Measurements from ENCODE around the gene GALNT9. TPM values are rescaled to one million over a fixed set of nuclear protein-coding genes. Genes with fewer than 3 reads are reported as not detected.

GALNT9 gene
- total and polyA plus RNA-seq, 2 donors (not counting 1 experiment from before 2014, with no cell fraction given): 0.71 to 2.4 TPM

GRCh38 chr12:132373901-132374611, 44.7 kb upstream of the GALNT9 start:
- Mint-ChIP-seq H3K27me3 (peaks cover 55% of the 10 kb centered on the region), H3K27ac (no peak overlapping the region), H3K4me1 (no peaks in the 10 kb centered on the region), H3K4me3 (no peak overlapping the region), H3K9me3 (ENCODE audit: insufficient read depth) (no peaks in the 10 kb centered on the region)
- intact Hi-C loops (cut with micrococcal nuclease): no loop called here
- POLR2A ChIA-PET: interaction anchor here (0.6 kb wide), 1 partner anchor 14 kb away, joined by 3 read pairs; no protein-coding TSS in a partner anchor
- Histone ChIP-seq H2AFZ (ENCODE audit: insufficient read depth, low read depth, low read length, poor library complexity, severe bottlenecking) (no peak overlapping the region), H3K79me2 (ENCODE audit: control insufficient read depth, insufficient read depth, low read length) (no peaks in the 10 kb centered on the region), H3K27me3 (replicated peaks in 1 of 4; ENCODE audit: control extremely low read depth in 1 of 4, control insufficient read depth in 3 of 4, insufficient read depth in 4 of 4, low read length in 3 of 4) (peaks cover 0 to 45% (median 19%) of the 10 kb centered on the region in 4 experiments), H3K4me1 (ENCODE audit: control insufficient read depth in 2 of 2, insufficient read depth in 2 of 2, low read length in 2 of 2) (no peaks in the 10 kb centered on the region), H3K4me2 (replicated peaks; ENCODE audit: low read depth, low read length, poor library complexity, severe bottlenecking) (no peak overlapping the region), H3K4me3 (ENCODE audit: control extremely low read depth in 1 of 5, extremely low read depth in 1 of 5, insufficient read depth in 1 of 5, low read depth in 2 of 5, low read length in 4 of 5) (no peak overlapping the region), H3K9ac (ENCODE audit: low read length) (no peak overlapping the region), H4K20me1 (ENCODE audit: control insufficient read depth, insufficient read depth, low read length, poor library complexity, severe bottlenecking) (no peaks in the 10 kb centered on the region), H3K27ac (ENCODE audit: low read length in 2 of 2) (no peak overlapping the region), H3K36me3 (replicated peaks in 1 of 2; ENCODE audit: control extremely low read depth in 1 of 2, control insufficient read depth in 1 of 2, extremely low read depth in 1 of 2, insufficient read depth in 2 of 2, low read length in 1 of 2) (no peaks in the 10 kb centered on the region), H3K9me3 (ENCODE audit: control extremely low read depth in 1 of 3, control insufficient read depth in 2 of 3, insufficient read depth in 1 of 3, low read length in 2 of 3) (peaks cover 0 to 14% (median 2%) of the 10 kb centered on the region in 3 donors)
- no peak for ATAC-seq (ENCODE audit: low read depth)
- TF ChIP-seq EZH2 (IDR thresholded peaks at IDR 0.05; ENCODE audit: borderline replicate concordance, insufficient read depth, low read depth, low read length, poor library complexity, severe bottlenecking): no peak
- TF ChIP-seq CTCF (IDR thresholded peaks at IDR 0.05): no peak
- WGBS (ENCODE audit: insufficient coverage): 34% methylated on average over 28 of the region's 28 CpGs
- CTCF ChIA-PET: interaction anchor here (0.7 kb wide), 1 partner anchor 123 kb away, joined by 7 read pairs; no protein-coding TSS in a partner anchor
- no peak for DNase-seq

GRCh38 chr12:132367852-132368251, 38.5 kb upstream of the GALNT9 start:
- ChIA-PET POLR2A (no interaction called here), CTCF (no interaction called here)
- Histone ChIP-seq H3K4me1 (ENCODE audit: control insufficient read depth in 2 of 2, insufficient read depth in 2 of 2, low read length in 2 of 2) (no peaks in the 10 kb centered on the region), H3K9ac (ENCODE audit: low read length) (no peak overlapping the region), H3K27me3 (replicated peaks in 1 of 4; ENCODE audit: control extremely low read depth in 1 of 4, control insufficient read depth in 3 of 4, insufficient read depth in 4 of 4, low read length in 3 of 4) (peaks cover 0 to 13% (median 5%) of the 10 kb centered on the region in 4 experiments), H4K20me1 (ENCODE audit: control insufficient read depth, insufficient read depth, low read length, poor library complexity, severe bottlenecking) (no peaks in the 10 kb centered on the region), H3K4me3 (ENCODE audit: control extremely low read depth in 1 of 5, extremely low read depth in 1 of 5, insufficient read depth in 1 of 5, low read depth in 2 of 5, low read length in 4 of 5) (no peak overlapping the region), H3K79me2 (ENCODE audit: control insufficient read depth, insufficient read depth, low read length) (no peaks in the 10 kb centered on the region), H3K4me2 (replicated peaks; ENCODE audit: low read depth, low read length, poor library complexity, severe bottlenecking) (no peak overlapping the region), H3K36me3 (replicated peaks in 1 of 2; ENCODE audit: control extremely low read depth in 1 of 2, control insufficient read depth in 1 of 2, extremely low read depth in 1 of 2, insufficient read depth in 2 of 2, low read length in 1 of 2) (no peaks in the 10 kb centered on the region), H3K9me3 (ENCODE audit: control extremely low read depth in 1 of 3, control insufficient read depth in 2 of 3, insufficient read depth in 1 of 3, low read length in 2 of 3) (peaks cover 0 to 41% (median 6%) of the 10 kb centered on the region in 3 donors), H2AFZ (ENCODE audit: insufficient read depth, low read depth, low read length, poor library complexity, severe bottlenecking) (no peak overlapping the region), H3K27ac (ENCODE audit: low read length in 2 of 2) (no peak overlapping the region)
- intact Hi-C loops (cut with micrococcal nuclease): no loop called here
- DNase-seq: no peak
- Mint-ChIP-seq H3K27me3 (peaks cover 31% of the 10 kb centered on the region), H3K4me1 (no peaks in the 10 kb centered on the region), H3K27ac (no peak overlapping the region), H3K9me3 (ENCODE audit: insufficient read depth) (no peaks in the 10 kb centered on the region), H3K4me3 (no peak overlapping the region)
- no peak for ATAC-seq (ENCODE audit: low read depth)
- TF ChIP-seq CTCF (IDR thresholded peaks at IDR 0.05): no peak
- TF ChIP-seq EZH2 (IDR thresholded peaks at IDR 0.05; ENCODE audit: borderline replicate concordance, insufficient read depth, low read depth, low read length, poor library complexity, severe bottlenecking): no peak
- 83% methylated on average over 15 of the region's 18 CpGs for WGBS (ENCODE audit: insufficient coverage)

Data from B cell (primary cell).